Superior temporal gyrus (tissue), 1 donor: Measurements from ENCODE around the gene RALGAPA1.
"Not testable (repeated sequence)": the region's sequence is repeated elsewhere in the genome, so short reads cannot be mapped to it uniquely, and the experiment has no call there.

Experiments used
- DNase-seq: peaks from one replicate; pipeline ENCODE4 v3.0.0-alpha.2; 2016; ENCODE audit errors: extremely low spot score

Gene RALGAPA1

GRCh38 chr14:35821564-35822411 lies 12.7 kb upstream of the RALGAPA1 start:
- DNase-seq = no peak

GRCh38 chr14:35819591-35820540 lies 10.8 kb upstream of the RALGAPA1 start:
- DNase-seq = no peak

DNA sequence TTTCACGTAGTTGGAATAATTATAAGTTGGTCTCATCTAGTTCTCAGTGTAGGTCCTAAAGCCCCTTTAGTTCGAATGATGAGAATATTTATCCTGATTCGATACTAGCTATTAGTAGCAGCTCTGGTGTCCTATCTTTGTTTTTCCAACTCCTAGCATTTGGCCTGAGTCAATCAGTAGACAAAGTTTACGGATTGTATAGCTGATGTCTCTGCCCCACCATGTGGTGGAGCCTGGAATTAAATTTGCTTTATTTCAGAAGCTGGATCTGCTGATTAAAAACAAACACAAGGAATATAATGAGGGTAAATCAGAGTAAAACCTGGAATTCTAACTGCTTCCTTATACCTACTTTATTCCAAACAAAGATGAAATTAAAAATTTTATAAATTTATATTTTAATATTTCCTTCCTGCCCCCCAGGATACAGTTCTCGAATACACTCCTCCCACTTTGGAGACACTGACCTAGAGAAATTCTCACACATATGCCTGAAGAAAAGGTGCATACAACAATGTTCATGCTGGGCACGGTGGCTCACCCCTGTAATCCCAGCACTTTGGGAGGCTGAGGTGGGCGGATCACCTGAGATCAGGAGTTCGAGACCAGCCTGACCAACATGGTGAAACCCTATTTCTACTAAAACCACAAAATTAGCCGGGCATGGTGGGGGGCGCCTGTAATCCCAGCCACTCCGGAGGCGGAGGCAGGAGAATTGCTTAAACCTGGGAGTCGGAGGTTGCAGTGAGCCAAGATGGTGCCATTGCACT lies 9.4 kb upstream of the RALGAPA1 start:
- DNase-seq = peak; percentile 84

GRCh38 chr14:35814371-35815005 lies 5.4 kb upstream of the RALGAPA1 start:
- peak; percentile 81 for DNase-seq

- no peak for DNase-seq
These were observed 1.9 kb upstream of the RALGAPA1 start for GRCh38 chr14:35810963-35811362.

DNA sequence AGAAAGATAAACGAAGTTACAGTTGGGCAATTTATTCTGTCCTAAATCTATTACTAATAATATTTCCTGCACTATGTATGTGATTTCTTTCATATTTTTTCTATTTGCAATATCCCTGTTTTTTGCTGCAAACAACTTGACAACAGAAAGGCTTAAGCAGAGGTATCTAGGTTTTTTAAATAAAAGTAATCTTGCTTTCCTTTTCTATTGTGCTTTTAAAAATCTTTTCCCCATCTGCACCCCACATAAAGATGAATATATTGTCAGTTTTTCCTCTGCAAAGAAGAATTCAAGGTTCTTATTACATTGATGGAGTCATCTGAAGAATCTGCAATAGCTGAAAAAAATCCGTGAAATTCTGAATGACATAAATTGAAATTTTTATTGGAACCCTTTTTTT lies 502 bp upstream of the RALGAPA1 start:
- no peak for DNase-seq

GRCh38 chr14:35808076-35808637 lies 938 bp downstream of the RALGAPA1 start:
- DNase-seq = peak; percentile 48

DNA sequence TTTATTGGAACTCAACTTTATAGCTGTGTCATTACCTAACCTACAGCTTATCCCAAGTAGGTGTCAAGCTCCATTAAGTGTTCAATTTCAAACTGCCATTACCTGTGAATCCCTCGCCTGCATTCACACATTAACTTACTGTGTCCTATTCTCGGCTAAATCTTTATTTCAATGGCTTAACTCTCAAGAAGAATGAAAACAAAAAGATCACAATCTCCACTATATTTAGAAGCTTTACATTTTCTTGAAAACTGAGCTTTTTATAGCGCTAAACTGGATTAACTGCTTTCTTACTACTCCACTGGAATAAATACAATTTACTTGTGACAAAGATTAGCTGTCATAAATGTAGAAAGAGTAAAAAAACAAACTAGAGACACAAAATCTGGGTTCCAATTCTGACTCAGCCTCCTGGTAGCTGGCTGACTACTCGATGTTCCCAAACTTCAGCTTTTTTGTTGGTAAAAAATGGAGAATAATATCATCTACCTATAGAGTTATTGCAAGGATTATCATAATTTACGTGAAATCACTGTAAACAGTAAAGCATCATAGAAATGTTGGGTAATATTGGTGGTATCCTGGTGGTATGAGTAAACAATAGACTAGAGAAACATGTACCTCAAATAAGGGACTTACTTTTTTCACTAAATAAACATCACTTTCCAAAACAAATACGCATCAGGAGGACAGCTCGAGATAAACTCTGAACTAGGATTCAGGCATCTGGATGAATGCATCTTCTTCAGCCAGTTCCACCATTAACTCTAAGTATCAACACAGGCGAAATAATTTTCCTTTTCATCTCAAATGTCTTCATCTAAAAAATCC lies 1.7 kb downstream of the RALGAPA1 start:
- no peak for DNase-seq

- no peak for DNase-seq
These were observed 2.8 kb downstream of the RALGAPA1 start for GRCh38 chr14:35806006-35806907.

- DNase-seq = no peak
These were observed 11.3 kb downstream of the RALGAPA1 start for GRCh38 chr14:35797796-35798195.

DNA sequence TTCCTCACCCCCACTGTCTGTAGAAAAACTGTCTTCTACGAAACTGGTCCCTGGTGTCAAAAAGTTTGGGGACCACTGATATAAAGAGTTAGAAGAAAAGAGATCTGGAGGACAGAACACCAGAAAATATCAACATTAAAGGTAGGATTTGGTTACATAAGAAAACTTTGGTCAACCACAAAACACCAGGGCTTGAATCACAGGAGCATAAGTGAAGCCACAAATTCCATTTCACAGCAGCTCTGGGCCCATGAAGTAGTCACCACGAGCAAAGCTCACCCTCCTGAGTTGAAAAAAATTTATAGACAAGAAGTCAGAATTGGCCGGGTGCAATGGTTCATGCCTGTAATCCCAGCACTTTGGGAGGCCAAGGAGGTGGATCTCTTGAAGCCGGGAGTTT lies 19.4 kb downstream of the RALGAPA1 start:
- no peak for DNase-seq

DNA sequence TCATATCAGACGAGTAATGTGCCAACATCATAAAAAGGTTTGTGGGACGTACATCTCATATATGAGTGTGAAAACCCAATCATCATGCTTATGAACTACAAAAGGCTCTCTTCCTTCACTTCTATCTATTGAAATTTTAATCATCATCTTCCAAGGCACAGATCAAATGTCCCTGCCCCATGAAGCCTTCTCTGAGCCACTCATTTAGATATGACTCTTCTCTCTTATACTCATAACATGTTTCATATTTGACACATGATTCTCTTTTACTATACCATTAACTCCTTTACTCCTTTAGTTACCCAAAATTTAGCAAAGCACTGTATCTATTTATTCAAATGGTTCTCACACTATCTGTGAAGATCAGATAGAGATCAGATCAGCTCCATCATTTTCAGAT lies 22.2 kb downstream of the RALGAPA1 start:
- DNase-seq = no peak

DNA sequence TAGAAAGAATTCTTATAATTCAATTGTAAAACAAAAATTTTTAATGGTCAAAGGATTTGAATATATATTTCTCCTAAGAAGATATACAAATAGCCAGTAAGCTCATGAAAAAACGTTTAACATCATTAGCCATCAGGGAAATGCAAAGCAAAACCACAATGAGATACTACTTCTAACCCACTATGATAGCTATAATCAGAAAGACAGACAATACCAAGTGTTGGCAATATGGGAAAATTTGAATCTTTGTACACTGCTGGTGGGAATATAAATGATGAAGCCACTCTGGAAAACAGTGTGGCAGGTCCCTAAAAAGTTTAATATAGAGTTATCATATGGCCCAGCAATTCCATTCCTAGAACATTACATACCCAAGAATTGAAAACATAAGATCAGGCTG lies 25.4 kb downstream of the RALGAPA1 start:
- no peak for DNase-seq

DNA sequence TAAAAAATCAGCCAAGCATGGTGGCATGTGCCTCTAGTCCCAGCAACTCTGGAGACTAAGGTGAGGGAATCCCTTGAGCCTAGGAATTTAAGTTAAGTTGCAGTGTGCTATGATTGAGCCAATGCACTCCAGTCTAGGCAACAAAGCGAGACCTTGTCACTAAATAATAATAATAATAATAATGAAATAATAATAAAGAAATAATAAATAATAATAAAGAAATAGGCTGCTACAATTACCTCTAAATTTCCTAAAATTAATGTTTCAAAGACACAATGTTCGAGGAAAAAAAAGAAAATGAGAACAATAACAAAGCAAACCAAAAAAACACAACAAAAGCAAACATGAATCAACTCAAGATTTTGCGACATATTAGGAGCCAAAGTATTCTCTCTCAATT lies 29.7 kb downstream of the RALGAPA1 start:
- DNase-seq = no peak

DNA sequence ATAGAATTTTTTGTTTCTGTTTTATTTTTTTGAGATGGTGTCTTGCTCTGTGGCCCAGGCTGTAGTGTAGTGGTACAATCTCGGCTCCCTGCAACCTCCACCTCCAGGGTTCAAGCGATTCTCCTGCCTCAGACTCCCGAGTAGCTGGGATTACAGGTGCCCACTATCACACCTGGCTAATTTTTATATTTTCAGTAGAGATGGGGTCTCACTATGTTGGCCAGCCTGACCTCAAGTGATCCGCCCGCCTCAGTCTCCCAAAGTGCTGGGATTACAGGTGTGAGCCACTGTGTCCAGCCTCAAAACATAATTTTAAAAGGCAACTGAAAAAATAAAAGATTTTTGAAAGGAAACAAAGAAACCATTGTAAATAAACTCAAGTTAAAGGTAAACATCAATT lies 31.5 kb downstream of the RALGAPA1 start:
- not testable (repeated sequence) for DNase-seq

DNA sequence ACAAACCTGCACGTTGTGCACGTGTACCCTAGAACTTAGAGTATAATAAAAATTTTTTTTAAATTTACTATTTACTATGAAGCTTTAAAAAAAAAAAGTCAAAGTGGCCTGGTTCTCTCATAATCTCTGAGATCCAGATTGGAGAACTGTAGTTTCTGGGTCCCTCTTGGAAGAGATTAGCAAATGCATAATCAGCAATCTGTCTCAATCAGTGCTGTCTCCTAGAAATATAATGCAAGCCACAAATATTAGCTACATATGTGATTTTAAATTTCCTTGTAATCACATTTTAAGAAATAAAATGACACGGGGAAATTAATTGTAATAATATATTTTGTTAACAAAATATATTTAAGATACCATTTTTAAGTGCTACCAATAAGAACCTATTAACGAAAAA lies 32.3 kb downstream of the RALGAPA1 start:
- no peak for DNase-seq

- DNase-seq = not testable (repeated sequence)
These were observed 33.0 kb downstream of the RALGAPA1 start for GRCh38 chr14:35776085-35776484.

DNA sequence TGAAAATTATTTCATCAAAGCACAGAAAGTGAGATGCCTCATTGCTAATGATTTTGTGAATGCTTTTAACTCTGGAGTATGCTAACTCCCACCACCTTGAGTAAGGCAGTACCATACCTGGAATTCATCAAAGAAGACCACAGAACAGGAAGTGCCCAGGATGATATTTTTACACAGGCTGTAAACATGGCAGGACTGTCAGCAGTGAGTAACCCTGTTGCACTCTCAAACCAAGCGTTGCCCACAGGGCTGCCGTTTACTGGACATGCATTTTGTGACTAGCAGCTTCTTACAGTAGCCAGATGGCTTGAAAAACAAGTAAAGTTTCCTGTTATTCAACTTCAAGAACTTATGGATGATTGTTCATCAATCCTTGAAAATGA lies 42.4 kb downstream of the RALGAPA1 start:
- no peak for DNase-seq

DNA sequence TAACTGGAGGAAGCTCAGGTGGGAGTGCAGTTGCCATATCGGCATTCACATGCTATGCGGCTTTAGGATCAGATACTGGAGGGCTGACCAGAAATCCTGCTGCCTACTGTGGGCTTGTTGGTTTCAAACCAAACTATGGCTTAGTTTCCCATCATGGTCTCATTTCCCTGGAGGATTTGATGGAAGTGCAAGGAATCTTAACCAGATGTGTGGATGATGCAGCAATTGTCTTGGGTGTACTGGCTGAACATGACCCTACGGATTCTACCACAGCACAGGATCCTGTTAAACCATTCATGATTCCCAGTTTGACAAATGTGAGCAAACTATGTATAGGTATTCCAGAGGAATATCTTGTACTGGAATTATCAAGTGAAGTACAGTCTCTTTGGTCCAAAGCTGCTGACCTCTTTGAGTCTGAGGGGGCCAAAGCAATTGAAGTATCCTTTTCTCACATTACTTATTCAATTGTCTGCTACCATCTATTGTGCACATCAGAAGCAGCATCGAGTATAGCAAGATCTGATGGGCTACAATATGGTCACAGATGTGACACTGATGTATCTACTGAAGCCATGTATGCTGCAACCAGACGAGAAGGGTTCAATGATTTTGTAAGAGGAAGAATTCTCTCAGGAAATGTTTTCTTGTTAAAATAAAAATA lies 42.9 kb downstream of the RALGAPA1 start:
- no peak for DNase-seq
